ENCODE measurements around the gene NEMP1.

NEMP1 gene

GRCh38 chr12:57105011-57105753, 26.6 kb upstream of the NEMP1 start:
- Histone ChIP-seq H3K4me3 (ENCODE audit: low read depth, low read length) (no peak overlapping the region), H3K36me3 (ENCODE audit: control insufficient read depth, insufficient read depth, low read length) (no peaks in the 10 kb centered on the region), H3K4me1 (peaks cover 2% of the 10 kb centered on the region)

DNA sequence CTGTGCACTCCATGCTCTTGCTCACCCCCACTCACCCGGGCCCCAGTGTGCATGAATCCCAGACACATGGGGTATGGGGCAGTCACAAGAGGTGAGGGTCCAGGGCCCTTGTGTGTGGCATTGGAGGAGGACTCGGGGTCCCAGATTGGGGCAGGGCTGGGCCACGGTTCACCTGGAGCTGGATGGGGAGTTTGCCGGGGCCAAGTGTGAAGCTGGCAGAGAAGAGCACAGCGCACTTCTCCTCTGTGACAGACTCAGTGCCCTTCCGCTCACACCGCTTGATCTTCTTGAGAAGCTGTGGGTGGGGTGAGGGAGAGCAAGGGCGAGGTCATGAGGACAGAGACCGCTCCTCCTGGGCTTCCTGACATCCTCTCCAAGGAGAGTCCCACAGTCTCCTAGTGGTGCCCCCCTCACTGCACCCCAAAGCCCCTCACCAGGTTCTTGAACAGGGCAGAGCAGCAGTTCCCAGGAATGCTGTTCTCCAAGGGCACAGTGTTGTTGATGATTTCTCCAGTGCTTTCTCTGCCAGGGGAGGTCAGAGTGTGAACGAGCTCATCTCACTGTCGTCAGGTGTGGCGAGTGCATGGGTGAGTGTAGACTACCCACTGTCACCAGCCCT, 25.8 kb upstream of the NEMP1 start:
- Histone ChIP-seq H3K79me2 (no peaks in the 10 kb centered on the region), H3K9me3 (ENCODE audit: control insufficient read depth, low read length) (no peaks in the 10 kb centered on the region), H2AFZ (no peak overlapping the region), H3K27me3 (ENCODE audit: control insufficient read depth, insufficient read depth, low read length) (no peaks in the 10 kb centered on the region), H3K36me3 (ENCODE audit: control insufficient read depth, insufficient read depth, low read length) (no peaks in the 10 kb centered on the region), H3K4me1 (no peaks in the 10 kb centered on the region), H3K4me2 (ENCODE audit: low read length) (no peak overlapping the region), H3K27ac (no peak overlapping the region), H3K9ac (no peak overlapping the region), H3K4me3 (ENCODE audit: low read depth, low read length) (no peak overlapping the region)
- no peak for TF ChIP-seq CTCF (IDR thresholded peaks at IDR 0.05)

More at GRCh38 chr12:57105011-57105753, 26.6 kb upstream of the NEMP1 start:
- Histone ChIP-seq H3K79me2 (no peaks in the 10 kb centered on the region), H2AFZ (no peak overlapping the region), H3K9me3 (ENCODE audit: control insufficient read depth, low read length) (no peaks in the 10 kb centered on the region), H3K4me2 (ENCODE audit: low read length) (no peak overlapping the region), H3K9ac (no peak overlapping the region), H3K27ac (no peak overlapping the region), H3K27me3 (ENCODE audit: control insufficient read depth, insufficient read depth, low read length) (no peaks in the 10 kb centered on the region)
- no peak for TF ChIP-seq CTCF (IDR thresholded peaks at IDR 0.05)

GRCh38 chr12:57103856-57104255, 25.3 kb upstream of the NEMP1 start:
- TF ChIP-seq CTCF (IDR thresholded peaks at IDR 0.05), result no peak
- Histone ChIP-seq H3K27ac (no peak overlapping the region), H3K27me3 (ENCODE audit: control insufficient read depth, insufficient read depth, low read length) (no peaks in the 10 kb centered on the region), H3K9me3 (ENCODE audit: control insufficient read depth, low read length) (no peaks in the 10 kb centered on the region), H3K36me3 (ENCODE audit: control insufficient read depth, insufficient read depth, low read length) (no peaks in the 10 kb centered on the region), H2AFZ (no peak overlapping the region), H3K9ac (no peak overlapping the region), H3K4me3 (ENCODE audit: low read depth, low read length) (no peak overlapping the region), H3K79me2 (no peaks in the 10 kb centered on the region), H3K4me2 (ENCODE audit: low read length) (no peak overlapping the region), H3K4me1 (no peaks in the 10 kb centered on the region)

DNA sequence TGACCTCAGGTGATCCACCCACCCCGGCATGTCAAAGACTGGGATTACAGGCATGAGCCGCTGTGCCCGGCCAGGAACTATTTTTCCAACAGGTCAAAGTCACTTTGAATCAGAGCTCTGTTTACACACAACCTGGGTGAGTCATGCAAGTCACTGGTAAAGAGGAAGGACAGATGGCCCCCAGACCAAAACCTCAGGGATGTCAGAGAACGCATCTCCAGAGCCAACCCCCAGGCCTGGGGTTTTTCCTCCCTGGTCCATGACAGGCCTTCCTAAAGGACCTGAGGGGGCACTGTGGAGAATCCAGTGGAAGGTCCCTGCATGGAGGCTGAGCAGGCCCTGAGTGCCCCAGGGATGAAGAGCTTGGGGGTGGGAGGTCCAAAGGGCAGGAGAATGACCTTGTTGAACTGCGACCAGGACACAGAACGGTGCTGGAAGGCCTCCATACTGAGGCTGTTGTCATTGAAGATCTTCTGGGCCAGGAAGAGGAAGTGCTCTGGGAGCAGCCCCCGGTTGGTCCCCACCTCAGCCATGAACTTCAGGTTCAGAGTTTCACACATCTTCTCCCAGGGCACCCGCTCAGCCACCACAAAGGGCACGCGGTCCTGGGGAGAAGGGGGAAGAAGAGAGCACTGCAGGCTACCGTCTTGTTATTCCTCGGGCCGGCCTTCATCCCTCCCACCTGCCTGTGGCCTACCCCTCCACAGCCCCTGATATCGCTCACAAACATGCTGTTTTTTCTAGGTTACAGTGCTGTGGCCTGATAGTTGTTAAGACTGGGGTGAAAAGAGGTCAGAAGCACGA, 23.5 kb upstream of the NEMP1 start:
- Histone ChIP-seq H3K27me3 (ENCODE audit: control insufficient read depth, insufficient read depth, low read length) (no peaks in the 10 kb centered on the region), H3K9ac (no peak overlapping the region), H3K27ac (no peak overlapping the region), H3K4me1 (no peaks in the 10 kb centered on the region), H3K4me2 (ENCODE audit: low read length) (no peak overlapping the region), H3K4me3 (ENCODE audit: low read depth, low read length) (no peak overlapping the region), H3K79me2 (no peaks in the 10 kb centered on the region), H3K9me3 (ENCODE audit: control insufficient read depth, low read length) (no peaks in the 10 kb centered on the region), H3K36me3 (ENCODE audit: control insufficient read depth, insufficient read depth, low read length) (no peaks in the 10 kb centered on the region), H2AFZ (no peak overlapping the region)
- no peak for TF ChIP-seq CTCF (IDR thresholded peaks at IDR 0.05)

Measured in parathyroid adenoma (tissue), 2 donors.